GM18909 (cell line): ENCODE data around the gene SESN1.

Source experiments
- ATAC-seq: cut with Tn5 transposase; IDR thresholded peaks from one replicate; pipeline ENCODE4 v1.9.1; 2021; ENCODE audit warnings: mild to moderate bottlenecking; ENCODE audit not compliant: unreplicated experiment, poor library complexity

Gene SESN1

DNA sequence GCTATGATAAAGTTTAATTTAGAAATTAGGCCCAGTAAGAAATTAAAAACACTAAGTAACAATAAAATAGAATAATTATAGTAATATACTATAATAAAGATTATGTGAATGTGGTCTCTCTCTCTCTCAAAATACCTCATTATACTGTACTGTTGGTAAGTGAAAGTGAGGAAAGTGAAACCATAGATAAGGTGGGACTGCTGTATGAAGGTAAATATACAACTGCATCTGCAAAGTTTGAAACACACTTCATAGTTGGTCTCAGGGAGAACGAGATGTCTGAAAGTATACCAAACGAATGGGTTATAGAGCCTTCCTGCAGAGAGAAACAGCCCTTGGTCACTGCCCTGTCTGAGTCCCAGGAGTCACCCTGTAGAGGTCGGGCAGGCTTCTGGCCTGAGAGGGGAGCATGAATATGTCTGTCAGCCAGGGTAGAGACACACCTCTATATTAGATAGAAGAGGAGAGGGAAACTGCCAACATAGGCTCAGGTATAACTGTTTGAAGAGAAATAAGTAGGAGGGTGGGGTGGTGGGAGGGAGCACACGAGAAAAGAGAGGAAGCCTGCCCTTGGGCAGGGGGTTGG, 31.8 kb downstream of the SESN1 start:
- ATAC-seq = no peak

GRCh38 chr6:109062216-109062615, 32.4 kb downstream of the SESN1 start:
- ATAC-seq = no peak

GRCh38 chr6:109060571-109060970, 34.1 kb downstream of the SESN1 start:
- ATAC-seq = no peak

GRCh38 chr6:109059571-109060021, 35.0 kb downstream of the SESN1 start:
- no peak for ATAC-seq

DNA sequence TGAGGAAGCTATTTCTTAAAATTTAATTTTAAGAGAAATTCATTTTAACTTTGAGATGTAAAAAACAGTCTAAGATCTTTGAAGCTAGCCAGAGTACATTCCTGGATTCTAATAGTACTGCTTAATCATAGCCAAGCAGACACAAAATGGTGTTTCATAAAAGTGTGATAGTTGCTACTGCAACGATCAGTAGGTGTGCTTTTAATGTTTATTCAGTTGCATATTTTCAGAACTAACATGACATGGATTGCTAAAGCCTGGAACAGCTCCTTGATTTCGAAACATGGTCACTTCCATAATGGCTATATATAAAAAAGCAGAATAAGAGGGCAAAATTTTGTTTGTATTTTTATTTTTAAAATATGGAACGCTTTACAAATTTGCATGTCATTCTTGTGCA, 35.5 kb downstream of the SESN1 start:
- no peak for ATAC-seq

DNA sequence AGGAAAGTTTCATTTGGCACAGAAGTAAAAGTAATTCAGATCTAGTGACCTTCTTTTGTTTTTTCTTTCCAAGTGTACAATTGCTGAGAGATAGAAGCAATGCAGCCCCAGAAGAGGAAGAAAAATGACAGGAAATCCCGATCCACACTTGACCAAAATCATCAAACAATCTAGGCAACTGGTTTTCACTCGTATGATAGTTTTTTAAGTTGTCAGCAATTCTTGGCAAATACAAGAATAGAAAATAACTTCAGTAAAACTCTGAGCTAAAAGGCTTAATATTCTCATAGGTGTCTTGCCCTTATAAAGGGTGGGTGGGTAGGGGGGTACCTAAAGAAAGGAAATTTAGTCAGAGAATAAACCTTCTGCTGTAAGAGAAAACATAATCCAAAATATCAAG, 36.0 kb downstream of the SESN1 start:
- ATAC-seq = no peak

DNA sequence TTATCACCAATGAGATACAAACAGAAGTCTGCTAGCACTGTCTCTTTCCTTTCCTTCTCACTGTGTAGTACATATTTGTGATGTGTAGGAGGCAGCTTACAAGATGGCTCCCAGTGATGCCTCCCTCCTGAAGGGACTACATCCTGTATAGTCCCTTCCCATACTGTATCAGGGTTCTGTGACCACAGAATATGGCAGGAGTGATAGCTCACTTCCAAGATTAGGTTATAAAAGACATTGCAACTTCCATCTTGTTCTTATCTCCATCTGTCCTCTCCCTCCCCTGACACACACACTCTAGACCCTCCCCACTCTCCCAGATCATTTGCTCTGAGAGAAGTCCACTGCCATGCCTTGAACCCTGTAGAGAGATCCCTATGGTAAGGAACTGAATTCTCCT, 38.0 kb downstream of the SESN1 start:
- ATAC-seq = no peak

DNA sequence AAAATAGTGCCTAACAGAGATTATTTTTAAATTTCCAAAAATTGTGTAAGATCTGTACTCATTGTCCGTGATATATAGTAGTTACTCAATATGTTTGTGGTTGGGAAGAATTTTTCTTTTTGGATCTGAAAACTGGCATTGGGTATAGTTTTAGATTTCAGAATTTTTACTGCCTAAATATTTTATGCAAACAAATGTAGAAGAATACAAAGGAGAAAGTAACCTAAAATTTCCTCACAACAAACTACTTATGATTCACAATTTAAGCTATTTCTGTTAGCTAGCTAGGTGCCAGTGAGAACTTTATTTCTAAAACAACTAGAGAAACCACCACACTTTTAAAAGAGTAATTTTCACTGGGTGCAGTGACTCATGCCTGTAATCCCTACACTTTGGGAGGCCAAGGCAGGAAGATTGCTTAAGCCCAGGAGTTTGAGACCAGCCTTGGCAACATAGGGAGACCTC, 38.8 kb downstream of the SESN1 start:
- no peak for ATAC-seq

DNA sequence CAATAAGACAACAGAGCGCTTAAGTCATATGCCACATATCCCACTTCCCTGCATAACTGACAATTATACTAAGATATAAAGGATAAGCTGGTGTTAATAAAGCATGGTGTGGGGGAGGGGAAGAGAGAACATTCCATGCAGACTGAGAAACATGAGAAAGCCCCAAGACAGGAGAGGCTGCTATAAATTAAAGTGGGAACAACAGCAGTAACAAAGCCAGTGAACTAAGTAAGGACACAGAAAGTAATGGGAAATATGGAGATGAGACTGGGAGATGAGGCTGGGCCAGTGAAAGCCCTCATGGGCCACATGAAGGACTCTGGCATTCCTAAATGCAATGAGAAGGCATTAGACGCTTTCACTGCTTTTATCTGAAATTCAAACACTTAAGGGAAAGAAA, 41.3 kb downstream of the SESN1 start:
- ATAC-seq = no peak

DNA sequence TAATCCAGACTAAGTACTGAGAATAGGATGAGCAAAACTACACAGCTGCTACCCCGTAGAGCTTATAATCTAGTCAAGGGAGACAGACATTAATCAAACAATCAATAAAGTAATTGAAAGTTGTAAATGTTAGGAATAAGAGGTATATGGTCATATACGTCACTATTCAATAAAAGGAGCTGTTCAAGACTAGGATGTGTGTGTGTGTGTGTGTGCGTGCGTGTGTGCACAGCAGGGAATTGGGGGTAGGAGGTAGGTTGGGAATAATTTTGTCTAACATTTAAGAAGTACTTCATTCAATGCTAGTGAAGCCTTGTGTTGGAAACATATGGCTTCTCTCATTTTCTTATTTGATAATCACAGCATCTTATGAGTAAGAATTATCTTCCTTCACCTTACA, 41.8 kb downstream of the SESN1 start:
- ATAC-seq = no peak

DNA sequence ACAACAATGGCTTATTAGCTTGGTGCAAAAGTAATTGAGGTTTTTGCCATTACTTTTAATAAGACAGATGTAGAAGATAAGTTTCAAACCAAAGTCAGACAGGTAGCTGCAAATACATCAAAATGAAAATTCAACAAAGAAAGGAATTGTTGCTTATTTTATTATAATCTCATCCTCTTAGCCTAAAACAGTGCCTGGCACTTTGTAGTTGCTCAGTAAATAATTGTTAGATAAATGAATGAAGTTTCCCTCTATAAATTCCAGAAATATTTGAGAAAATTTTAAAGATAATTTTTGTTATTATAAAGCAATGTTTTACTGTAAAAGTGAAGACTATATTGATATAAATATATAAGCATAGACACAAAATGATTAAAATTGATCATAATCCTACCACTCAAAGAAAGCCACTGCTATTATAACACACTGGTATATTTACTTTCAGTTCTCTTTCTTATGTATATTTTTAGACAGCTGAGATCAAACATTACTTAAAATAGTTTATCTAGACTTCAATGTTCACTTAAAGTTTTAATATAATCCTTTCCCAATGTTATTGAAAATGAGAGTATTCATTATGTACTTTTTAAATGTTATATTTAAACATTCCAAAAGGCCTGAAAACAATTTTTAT, 42.5 kb downstream of the SESN1 start:
- ATAC-seq = no peak

DNA sequence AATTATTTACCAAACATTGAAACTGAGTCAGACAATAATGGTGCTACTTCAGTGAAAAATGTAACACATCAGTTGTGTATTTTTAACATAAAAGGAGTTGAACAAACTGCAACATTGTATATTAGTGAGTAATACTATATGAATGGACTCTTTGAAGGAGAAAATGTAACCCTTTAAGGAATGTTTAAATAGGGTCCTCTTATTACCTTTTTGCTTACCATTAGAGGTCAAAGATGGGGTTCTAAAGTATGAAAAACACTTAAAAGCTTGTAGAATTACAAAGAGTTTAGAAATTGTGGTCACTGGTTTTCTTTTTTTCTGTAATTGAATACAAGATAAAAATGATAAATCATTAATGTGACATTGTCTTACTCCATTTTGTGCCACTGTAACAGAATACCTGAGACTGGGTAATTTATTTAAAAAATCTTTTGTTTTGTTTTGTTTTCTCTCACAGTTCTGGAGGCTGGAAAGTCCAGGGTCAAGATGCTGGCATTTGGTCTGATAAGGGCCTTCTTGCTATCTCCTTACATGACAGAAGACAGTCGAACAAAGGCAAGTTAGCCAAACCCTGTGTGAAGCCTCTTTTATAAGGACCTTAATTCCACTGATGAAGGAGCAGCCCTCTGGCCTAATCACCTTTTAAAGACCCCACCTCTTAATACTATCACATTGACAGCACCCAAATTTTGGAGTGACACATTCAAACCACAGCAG, 43.2 kb downstream of the SESN1 start:
- ATAC-seq = no peak

DNA sequence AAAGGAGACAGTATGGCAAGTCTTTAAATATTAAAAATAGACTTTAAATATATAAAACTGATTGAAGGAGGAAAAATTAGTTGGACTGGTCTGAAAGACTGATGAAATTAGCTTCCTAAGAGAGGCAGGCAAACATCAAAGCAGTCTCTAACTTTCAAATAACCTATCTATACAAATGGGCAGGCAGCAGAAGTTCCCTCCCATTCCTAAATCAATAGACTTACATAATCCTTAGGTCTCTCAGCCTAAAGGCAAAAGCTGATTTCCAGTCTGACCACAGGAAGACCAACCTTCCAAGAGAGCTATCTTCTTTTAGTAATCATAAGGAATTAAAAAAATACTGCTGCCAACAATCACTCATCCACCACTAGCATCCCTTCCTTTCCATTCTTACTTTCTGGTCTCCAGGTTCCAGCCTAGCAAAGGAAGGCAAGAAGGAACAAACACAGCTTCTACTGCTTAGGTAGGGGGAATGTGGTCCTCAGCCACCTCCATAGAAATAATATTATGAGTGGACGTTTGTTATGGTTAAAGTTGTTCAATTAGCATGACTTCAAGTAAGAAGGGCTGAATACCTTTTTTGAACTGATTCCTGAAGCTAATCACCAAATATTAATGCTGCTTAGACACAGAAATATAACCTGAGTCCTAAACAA, 44.1 kb downstream of the SESN1 start:
- ATAC-seq = no peak

DNA sequence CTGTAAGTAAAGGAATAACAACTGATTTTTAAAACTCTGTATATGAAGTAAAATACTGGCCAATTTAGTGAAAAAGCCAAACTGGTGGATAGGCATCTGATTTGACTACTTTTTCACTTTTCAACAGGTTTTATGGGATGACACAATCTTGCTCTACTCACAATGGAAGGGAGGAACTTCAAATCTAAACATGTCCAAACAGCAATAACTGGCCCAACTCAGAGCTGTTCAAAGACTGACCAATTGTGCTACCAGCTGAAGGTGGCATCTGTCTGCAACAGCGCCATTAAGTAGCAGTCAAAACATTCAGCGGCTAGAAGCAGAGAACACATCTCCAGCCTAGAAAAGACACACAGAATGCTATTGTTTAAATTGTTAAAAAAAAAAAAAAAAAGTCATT, 44.6 kb downstream of the SESN1 start:
- ATAC-seq = no peak

DNA sequence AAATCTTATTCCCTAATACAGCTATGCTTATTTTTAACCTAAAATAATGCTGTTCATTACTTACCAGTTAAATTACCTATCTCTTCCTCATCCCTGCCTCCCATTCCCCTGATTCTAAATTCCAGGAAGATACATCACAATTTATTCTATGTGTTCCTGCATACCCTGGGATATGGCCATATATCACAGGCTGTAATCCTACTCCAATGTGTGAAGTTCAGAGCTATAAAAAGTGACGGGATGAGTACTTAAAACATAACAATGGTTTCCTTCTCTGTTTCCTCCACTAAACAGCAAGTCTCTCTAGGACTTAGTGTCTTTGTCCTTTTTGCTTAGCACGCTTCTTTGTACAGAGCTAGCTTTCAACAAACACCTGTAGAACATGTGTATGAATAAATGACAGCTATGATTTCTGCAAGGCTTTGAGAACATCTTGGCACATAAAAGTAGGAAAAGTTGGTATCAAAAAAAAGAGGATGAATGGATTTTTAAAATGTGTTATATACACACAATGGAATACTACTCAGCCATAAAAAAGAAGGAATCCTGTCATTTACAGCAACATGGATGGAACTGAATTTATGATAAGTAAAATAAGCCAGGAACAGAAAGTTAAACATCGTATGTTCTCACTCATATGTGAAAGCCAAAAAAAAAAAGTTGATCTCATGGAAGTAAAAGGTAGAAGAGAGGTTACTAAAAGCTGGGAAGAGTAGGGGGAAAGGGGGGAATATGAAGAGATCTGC, 45.8 kb downstream of the SESN1 start:
- no peak for ATAC-seq

DNA sequence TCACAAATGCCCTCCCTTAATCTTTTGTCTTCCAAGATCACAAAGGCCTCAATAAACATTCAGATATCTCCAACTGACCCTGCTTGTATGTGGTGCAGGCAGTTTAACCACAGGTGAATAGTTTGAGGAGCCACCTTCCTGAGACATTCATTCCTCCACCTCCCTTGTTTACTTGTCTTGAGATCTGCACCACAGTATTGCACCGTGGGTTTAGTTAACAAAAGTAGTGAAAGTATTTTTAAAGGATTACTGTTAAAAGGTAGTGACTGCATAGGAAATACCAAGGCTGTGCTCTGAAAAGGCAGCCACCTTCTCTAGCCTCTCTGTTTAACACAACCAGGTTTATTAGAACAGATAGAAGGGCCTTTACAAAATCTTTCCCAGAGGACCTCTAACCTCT, 46.5 kb downstream of the SESN1 start:
- ATAC-seq = no peak

- ATAC-seq = no peak
These were observed 49.2 kb downstream of the SESN1 start for GRCh38 chr6:109045493-109045892.

- no peak for ATAC-seq
These were observed 54.9 kb downstream of the SESN1 start for GRCh38 chr6:109039795-109040194.

- ATAC-seq = no peak
These were observed 55.7 kb downstream of the SESN1 start for GRCh38 chr6:109038837-109039398.
